Measurements from ENCODE around the gene PLEKHA8.

PLEKHA8 gene

DNA sequence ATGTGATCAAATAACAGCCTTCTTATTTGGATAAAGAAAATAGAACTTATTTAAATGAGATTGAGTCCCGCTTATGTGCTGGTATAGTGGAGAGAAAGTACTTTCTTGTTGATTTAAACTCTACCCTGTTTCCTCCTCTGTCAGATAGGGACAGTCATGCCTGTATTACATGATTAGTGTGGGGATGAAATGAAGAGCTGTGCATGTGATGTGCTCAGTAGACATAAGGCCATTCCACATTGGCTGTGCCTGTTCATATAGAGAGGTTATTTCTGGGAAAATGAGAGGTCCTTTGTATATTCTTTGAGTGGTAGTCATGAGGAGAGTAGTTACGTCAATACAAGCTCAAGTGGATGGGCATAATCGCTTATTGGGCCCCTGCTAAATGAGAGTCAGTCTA is 112.2 kb downstream of the PLEKHA8 start:
- TF ChIP-seq, protein P1, sequence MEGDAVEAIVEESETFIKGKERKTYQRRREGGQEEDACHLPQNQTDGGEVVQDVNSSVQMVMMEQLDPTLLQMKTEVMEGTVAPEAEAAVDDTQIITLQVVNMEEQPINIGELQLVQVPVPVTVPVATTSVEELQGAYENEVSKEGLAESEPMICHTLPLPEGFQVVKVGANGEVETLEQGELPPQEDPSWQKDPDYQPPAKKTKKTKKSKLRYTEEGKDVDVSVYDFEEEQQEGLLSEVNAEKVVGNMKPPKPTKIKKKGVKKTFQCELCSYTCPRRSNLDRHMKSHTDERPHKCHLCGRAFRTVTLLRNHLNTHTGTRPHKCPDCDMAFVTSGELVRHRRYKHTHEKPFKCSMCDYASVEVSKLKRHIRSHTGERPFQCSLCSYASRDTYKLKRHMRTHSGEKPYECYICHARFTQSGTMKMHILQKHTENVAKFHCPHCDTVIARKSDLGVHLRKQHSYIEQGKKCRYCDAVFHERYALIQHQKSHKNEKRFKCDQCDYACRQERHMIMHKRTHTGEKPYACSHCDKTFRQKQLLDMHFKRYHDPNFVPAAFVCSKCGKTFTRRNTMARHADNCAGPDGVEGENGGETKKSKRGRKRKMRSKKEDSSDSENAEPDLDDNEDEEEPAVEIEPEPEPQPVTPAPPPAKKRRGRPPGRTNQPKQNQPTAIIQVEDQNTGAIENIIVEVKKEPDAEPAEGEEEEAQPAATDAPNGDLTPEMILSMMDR (IDR thresholded peaks at IDR 0.05; ENCODE audit: insufficient read depth, missing control alignments): no peak
- no peak for DNase-seq (ENCODE audit: insufficient read length, low spot score)
- FAIRE-seq: no peak

DNA sequence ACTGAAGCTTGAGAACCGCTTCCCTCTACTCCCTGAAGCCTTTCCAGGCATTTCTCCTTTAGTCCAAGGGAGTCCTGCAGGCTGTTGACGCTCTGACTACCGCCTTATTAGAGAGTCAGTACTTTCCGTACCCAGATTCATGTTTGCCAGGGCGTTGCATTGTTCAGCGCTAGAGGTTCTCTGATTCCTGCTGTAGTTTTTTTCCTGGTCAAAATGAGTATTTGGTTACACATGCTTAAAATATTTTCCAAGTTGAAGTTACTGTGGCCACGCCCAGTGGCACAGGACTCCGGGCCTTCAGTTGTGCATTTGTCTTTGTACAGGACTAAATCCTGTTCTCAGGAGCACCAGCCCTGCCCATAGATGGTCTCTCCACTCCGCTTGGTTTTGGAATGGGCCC is 114.5 kb downstream of the PLEKHA8 start:
- DNase-seq (ENCODE audit: insufficient read length, low spot score) (no peak), FAIRE-seq (no peak)
- TF ChIP-seq, protein P1 (IDR thresholded peaks at IDR 0.05; ENCODE audit: insufficient read depth, missing control alignments): no peak

DNA sequence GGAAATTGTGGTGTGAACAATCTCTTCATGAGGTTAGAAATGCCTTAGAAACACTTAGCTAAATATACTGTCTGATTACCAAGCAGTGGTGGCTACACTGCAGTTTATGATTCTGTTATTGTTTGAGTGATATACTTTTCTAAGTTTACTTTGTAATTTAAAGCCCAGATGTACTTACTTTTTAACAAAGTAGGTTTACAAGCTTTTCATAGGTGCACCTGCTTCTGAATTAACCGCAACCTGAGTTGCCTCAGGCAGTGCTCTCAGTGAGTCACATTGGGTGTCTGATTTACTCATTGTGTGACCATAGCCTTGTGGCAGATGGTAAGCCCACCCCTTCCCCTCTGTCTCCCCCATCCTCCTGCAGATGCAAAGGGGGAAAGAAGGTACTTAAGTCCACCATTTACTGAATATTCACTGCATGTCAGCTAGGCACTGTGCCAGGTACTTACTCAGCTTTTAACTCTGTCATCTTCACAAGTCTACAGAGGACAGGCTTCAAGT is 115.6 kb downstream of the PLEKHA8 start:
- DNase-seq (ENCODE audit: insufficient read length, low spot score): no peak
- FAIRE-seq: no peak
- TF ChIP-seq, protein P1 (IDR thresholded peaks at IDR 0.05; ENCODE audit: insufficient read depth, missing control alignments): no peak

DNA sequence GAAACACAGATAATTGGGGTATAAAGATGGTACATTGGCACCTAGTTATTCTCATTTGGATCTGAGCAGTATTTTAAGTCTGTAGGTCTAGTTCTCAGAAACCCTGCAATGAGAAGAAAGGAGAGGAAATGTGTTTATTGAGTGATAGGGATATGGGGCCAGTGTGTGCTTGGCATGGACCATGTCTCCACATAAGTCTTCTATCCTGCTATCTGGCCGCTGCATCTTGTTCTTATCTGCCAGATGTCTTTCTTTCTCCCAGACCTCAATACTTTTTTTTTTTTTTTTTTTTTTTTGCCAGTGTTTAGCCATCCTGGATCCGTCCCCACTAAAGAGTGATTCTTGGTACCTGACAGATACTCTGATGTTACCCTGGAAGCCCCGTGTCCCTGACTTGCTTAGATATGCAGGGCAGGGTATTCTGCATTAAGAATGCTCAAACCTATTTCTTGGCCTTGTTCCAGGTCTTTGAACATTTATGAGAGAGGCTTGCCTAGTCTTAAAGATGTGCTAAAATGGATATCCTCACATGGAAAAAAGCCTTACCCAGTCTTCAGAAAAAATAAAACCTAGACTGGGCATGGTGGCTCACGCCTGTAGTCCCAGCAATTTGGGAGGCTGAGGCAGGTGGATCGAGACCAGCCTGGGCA is 116.6 kb downstream of the PLEKHA8 start:
- FAIRE-seq: no peak
- no peak for DNase-seq (ENCODE audit: insufficient read length, low spot score)
- TF ChIP-seq, protein P1 (IDR thresholded peaks at IDR 0.05; ENCODE audit: insufficient read depth, missing control alignments): no peak

DNA sequence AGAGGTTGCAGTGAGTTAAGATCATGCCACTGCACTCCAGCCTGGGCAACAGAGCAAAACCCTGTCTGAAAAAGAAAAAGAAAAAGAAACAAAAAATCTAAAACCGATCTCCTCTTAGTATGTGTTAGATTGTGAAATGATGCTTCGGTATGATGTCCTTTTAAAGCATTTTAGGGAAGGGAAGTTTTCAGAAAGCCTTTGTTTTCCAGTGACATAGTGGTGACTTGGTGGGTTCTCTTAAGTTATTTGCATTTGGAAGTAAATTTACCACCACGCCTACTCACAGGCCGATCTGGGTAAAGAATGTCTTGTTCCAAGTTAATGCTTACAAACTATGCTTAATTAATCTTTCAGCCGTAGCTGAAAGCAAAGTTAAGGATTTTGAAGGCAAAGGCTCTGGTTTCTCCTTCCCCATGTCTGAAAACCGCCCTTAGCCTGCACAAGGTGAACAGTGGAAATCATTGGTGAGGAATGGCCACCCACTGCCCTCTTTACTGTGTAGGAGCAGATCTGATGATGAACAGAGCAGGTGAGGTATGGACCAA is 117.3 kb downstream of the PLEKHA8 start:
- DNase-seq (ENCODE audit: insufficient read length, low spot score): no peak
- FAIRE-seq: no peak
- TF ChIP-seq, protein P1 (IDR thresholded peaks at IDR 0.05; ENCODE audit: insufficient read depth, missing control alignments): no peak

DNA sequence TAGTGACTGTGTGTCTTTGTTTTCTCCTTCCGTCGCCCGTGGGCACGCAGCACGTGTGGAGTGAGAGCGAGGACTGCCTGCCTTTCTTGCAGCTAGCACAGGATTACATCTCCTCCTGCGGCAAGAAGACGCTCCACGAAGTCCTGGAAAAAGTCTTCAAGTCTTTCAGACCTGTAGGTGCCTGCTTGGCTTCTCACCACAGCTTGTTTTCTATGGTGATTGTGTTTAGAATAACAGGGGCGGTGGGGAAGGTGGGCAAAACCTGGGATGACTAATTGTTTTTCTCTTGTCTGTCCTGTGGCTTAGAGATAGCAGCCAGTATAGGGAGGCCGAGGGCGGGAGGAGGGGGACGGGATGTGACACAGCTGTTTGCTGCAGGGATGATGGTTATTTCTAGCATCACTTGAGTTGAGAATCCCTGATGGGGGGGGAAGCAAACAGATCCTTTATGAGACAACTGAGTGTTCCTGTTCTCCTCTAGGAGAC is 118.0 kb downstream of the PLEKHA8 start:
- DNase-seq (ENCODE audit: insufficient read length, low spot score): no peak
- no peak for FAIRE-seq
- TF ChIP-seq, protein P1 (IDR thresholded peaks at IDR 0.05; ENCODE audit: insufficient read depth, missing control alignments): no peak

DNA sequence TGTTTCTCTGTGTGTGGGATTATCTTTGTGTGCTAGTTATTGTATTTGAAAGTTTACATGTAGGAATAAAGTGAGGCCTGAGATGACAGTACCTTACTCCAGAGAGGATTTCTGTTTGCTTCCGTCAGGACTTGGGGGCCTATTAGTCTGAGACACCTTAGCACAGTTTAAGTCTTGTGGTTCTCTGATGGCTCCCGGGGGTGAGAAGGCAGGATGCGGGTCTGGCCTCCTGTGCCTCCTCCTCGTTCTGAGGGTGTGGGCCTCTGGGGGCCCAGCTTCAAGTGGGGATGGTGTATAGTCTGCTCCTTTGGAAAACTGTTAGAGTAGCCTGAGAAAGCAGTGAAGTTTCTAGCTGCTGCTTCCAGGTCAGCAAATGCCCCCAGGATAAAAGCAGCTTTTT is 119.0 kb downstream of the PLEKHA8 start:
- no peak for DNase-seq (ENCODE audit: insufficient read length, low spot score)
- FAIRE-seq: no peak
- TF ChIP-seq, protein P1 (IDR thresholded peaks at IDR 0.05; ENCODE audit: insufficient read depth, missing control alignments): no peak

Measured in D721Med (cell line).